ENCODE results near the gene MRPL46. TPM values are rescaled to one million over a fixed set of nuclear protein-coding genes. Genes with fewer than 3 reads are reported as not detected.
A peak's percentile ranks its signal among the peaks of the same experiment; 100 is the strongest.

MRPL46 gene
- total RNA-seq, 1 experiment from 2014 or later = 30.5 TPM

DNA sequence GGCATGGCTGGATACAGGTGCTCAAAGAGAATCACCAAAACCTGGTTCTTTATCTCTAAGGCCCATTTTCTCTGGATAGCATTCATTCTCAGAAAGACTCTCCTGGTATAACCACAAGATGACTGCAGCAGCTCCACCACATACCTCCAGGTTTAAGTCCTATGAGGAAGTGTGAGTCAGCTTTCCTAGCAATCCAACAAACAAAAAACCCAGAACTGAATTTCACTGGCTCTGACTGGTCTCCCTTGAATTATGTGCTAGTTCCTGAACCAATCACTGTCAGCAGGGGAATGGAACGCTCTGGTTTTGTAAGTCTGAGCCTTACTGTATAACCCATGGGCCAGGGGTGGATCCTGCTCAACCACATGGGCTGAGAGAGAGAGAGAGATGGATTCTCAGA lies 27.2 kb downstream of the MRPL46 start:
- Histone ChIP-seq H2AFZ (ENCODE audit: low read depth, low read length, poor library complexity, severe bottlenecking) (no peak overlapping the region), H4K20me1 (ENCODE audit: insufficient read depth) (no peaks in the 10 kb centered on the region), H3K36me3 (ENCODE audit: control insufficient read depth in 1 of 2, insufficient read depth in 2 of 2, low read length in 2 of 2) (no peaks in the 10 kb centered on the region), H3K27ac (ENCODE audit: low read depth, low read length) (no peak overlapping the region), H3K27me3 (ENCODE audit: insufficient read depth, low read length) (0 out of 2 replicates have a peak, but pooled peaks cover 4% of the 10 kb centered on the region), H3K9me3 (ENCODE audit: control insufficient read depth in 1 of 2, insufficient read depth in 1 of 2, low read depth in 1 of 2, low read length in 2 of 2) (peaks cover 0 to 11% of the 10 kb centered on the region in 2 experiments; a peak in 2 of 4 replicates), H3K79me2 (ENCODE audit: insufficient read depth, low read length) (no peaks in the 10 kb centered on the region), H3K9ac (ENCODE audit: low read length) (no peak overlapping the region), H3K4me3 (replicated peaks in 1 of 2; ENCODE audit: low read depth in 1 of 2, low read length in 2 of 2) (no peak overlapping the region), H3K4me2 (ENCODE audit: low read length) (no peak overlapping the region), H3K9me2 (ENCODE audit: insufficient read depth) (no peaks in the 10 kb centered on the region), H3K4me1 (ENCODE audit: control insufficient read depth in 1 of 2, insufficient read depth in 2 of 2, low read length in 2 of 2) (peaks cover 0 to 4% of the 10 kb centered on the region in 2 experiments; a peak in 1 of 4 replicates)
- no TSS peak for BruUV-seq (replicated peaks)
- ChIA-PET POLR2A (no interaction called here), CTCF (no interaction called here), RAD21 (ENCODE audit: low non-redundant PET in 1 of 2, low total read pairs in 2 of 2, uncharacterized antibody in 2 of 2, unreplicated experiment in 2 of 2) (no interaction called here)
- intact Hi-C loops (cut with micrococcal nuclease) = loop anchor here (5.0 kb wide), 1 partner anchor 103 kb away; no protein-coding TSS in a partner anchor
- TF ChIP-seq ATF3 (IDR thresholded peaks at IDR 0.05) = no peak
- no peak for TF ChIP-seq TCF7L2 (IDR thresholded peaks at IDR 0.05; ENCODE audit: borderline replicate concordance, extremely low read depth, insufficient read depth, insufficient read length)
- TF ChIP-seq CEBPB (IDR thresholded peaks at IDR 0.05; ENCODE audit: low read depth) = no peak
- no peak for TF ChIP-seq ELF1 (IDR thresholded peaks at IDR 0.05; ENCODE audit: borderline replicate concordance, low read depth)
- TF ChIP-seq POLR2AphosphoS5 (IDR thresholded peaks at IDR 0.05; ENCODE audit: low read depth, low read length) = no peak
- TF ChIP-seq JUND (IDR thresholded peaks at IDR 0.05) = no peak
- 0 out of 2 replicates have a peak, but pooled peaks have one; percentile 40 for ATAC-seq
- DNase-seq (ENCODE audit: low read depth, low spot score) = no peak

DNA sequence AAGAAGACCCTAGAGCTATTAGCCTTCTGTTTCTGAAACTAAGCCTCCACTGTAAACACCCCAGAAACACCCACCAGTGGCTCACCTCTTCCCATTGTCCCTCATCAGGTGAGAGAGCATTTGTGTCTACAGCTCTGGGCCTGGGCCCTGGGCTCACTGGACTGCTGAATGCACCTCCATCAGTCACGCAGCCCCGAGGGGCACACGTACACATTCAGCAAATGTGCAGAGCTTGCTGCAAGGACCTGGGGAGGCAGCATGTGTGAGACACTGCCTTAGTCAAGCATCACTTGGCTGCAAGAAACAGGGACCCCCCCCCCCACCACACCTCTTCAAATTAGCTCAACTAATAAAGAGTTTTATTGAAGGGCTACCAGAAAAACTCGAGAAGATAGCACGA lies 29.0 kb downstream of the MRPL46 start:
- no peaks in the 10 kb centered on the region for H3K36me3 ChIP-seq (ENCODE audit: control insufficient read depth in 1 of 2, insufficient read depth in 2 of 2, low read length in 2 of 2)
- peaks cover 0 to under 1% of the 10 kb centered on the region in 2 experiments; a peak in 1 of 4 replicates for H3K9me3 ChIP-seq (ENCODE audit: control insufficient read depth in 1 of 2, insufficient read depth in 1 of 2, low read depth in 1 of 2, low read length in 2 of 2)
- ChIA-PET RAD21 (ENCODE audit: low non-redundant PET in 1 of 2, low total read pairs in 2 of 2, uncharacterized antibody in 2 of 2, unreplicated experiment in 2 of 2) (no interaction called here), POLR2A (no interaction called here), CTCF (no interaction called here)
- ATAC-seq (no peak), DNase-seq (ENCODE audit: low read depth, low spot score) (no peak)
- H2AFZ ChIP-seq (ENCODE audit: low read depth, low read length, poor library complexity, severe bottlenecking) = no peak overlapping the region
- no peaks in the 10 kb centered on the region for H4K20me1 ChIP-seq (ENCODE audit: insufficient read depth)
- H3K27ac ChIP-seq (ENCODE audit: low read depth, low read length) = no peak overlapping the region
- BruUV-seq (replicated peaks) = no TSS peak
- intact Hi-C loops (cut with micrococcal nuclease) = no loop called here
- H3K27me3 ChIP-seq (ENCODE audit: insufficient read depth, low read length) = peaks cover 10% of the 10 kb centered on the region; the same call in 1 of the 2 replicates
- H3K4me3 ChIP-seq (replicated peaks in 1 of 2; ENCODE audit: low read depth in 1 of 2, low read length in 2 of 2) = no peak overlapping the region
- no peaks in the 10 kb centered on the region for H3K9me2 ChIP-seq (ENCODE audit: insufficient read depth)
- peaks cover 0 to 4% of the 10 kb centered on the region in 2 experiments; a peak in 1 of 4 replicates for H3K4me1 ChIP-seq (ENCODE audit: control insufficient read depth in 1 of 2, insufficient read depth in 2 of 2, low read length in 2 of 2)
- H3K9ac ChIP-seq (ENCODE audit: low read length) = no peak overlapping the region
- H3K79me2 ChIP-seq (ENCODE audit: insufficient read depth, low read length) = no peaks in the 10 kb centered on the region
- H3K4me2 ChIP-seq (ENCODE audit: low read length) = no peak overlapping the region
- TF ChIP-seq TCF7L2 (IDR thresholded peaks at IDR 0.05; ENCODE audit: borderline replicate concordance, extremely low read depth, insufficient read depth, insufficient read length) = no peak
- no peak for TF ChIP-seq POLR2A (IDR thresholded peaks at IDR 0.05; ENCODE audit: borderline replicate concordance, extremely low read depth, insufficient read depth, insufficient read length)
- no peak for TF ChIP-seq RAD21 (IDR thresholded peaks at IDR 0.05; ENCODE audit: low read depth)
- TF ChIP-seq, protein P1, sequence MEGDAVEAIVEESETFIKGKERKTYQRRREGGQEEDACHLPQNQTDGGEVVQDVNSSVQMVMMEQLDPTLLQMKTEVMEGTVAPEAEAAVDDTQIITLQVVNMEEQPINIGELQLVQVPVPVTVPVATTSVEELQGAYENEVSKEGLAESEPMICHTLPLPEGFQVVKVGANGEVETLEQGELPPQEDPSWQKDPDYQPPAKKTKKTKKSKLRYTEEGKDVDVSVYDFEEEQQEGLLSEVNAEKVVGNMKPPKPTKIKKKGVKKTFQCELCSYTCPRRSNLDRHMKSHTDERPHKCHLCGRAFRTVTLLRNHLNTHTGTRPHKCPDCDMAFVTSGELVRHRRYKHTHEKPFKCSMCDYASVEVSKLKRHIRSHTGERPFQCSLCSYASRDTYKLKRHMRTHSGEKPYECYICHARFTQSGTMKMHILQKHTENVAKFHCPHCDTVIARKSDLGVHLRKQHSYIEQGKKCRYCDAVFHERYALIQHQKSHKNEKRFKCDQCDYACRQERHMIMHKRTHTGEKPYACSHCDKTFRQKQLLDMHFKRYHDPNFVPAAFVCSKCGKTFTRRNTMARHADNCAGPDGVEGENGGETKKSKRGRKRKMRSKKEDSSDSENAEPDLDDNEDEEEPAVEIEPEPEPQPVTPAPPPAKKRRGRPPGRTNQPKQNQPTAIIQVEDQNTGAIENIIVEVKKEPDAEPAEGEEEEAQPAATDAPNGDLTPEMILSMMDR (IDR thresholded peaks at IDR 0.05 in 2 of 3, conservative IDR thresholded peaks at IDR 0.05 in 1 of 3; ENCODE audit: borderline replicate concordance in 1 of 3, insufficient read depth in 1 of 3, low read depth in 2 of 3, low read length in 2 of 3) = no peak
- no peak for TF ChIP-seq ATF3 (IDR thresholded peaks at IDR 0.05)
- TF ChIP-seq SIN3A (IDR thresholded peaks at IDR 0.05; ENCODE audit: low read depth) = no peak
- no peak for TF ChIP-seq SP1 (IDR thresholded peaks at IDR 0.05; ENCODE audit: low read depth)
- TF ChIP-seq MAX (IDR thresholded peaks at IDR 0.05) = no peak
- no peak for TF ChIP-seq EZH2phosphoT487 (IDR thresholded peaks at IDR 0.05; ENCODE audit: borderline replicate concordance)
- no peak for TF ChIP-seq ELF1 (IDR thresholded peaks at IDR 0.05; ENCODE audit: borderline replicate concordance, low read depth)
- no peak for TF ChIP-seq SRF (IDR thresholded peaks at IDR 0.05; ENCODE audit: low read depth)
- no peak for TF ChIP-seq JUND (IDR thresholded peaks at IDR 0.05)
- no peak for TF ChIP-seq ZFX (IDR thresholded peaks at IDR 0.05)
- no peak for TF ChIP-seq YY1 (IDR thresholded peaks at IDR 0.05; ENCODE audit: extremely low read depth, insufficient replicate concordance, low read depth, low read length)
- TF ChIP-seq CEBPB (IDR thresholded peaks at IDR 0.05; ENCODE audit: low read depth) = no peak

Measured in HCT116 (cell line).